ENCODE measurements around the gene RNF144A.

DNA sequence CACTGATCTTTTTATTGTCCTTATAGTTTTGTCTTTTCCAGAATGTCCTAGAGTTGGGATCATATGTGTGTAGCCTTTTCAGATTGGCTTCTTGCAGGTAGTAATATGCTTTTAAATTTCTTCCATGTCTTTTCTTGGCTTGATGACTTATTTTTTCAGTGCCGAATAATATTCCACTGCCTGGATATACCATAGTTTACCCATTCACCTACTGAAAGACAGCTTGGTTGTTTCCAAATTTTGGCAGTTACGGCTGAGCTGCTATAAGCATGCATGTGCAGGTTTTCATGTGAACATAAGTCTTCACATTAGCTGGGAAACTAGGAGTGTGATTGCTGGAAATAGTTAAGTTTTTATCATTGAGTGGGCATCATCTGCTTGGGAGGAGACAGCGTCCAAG lies 73.7 kb downstream of the RNF144A start:
- TF ChIP-seq, protein P1, sequence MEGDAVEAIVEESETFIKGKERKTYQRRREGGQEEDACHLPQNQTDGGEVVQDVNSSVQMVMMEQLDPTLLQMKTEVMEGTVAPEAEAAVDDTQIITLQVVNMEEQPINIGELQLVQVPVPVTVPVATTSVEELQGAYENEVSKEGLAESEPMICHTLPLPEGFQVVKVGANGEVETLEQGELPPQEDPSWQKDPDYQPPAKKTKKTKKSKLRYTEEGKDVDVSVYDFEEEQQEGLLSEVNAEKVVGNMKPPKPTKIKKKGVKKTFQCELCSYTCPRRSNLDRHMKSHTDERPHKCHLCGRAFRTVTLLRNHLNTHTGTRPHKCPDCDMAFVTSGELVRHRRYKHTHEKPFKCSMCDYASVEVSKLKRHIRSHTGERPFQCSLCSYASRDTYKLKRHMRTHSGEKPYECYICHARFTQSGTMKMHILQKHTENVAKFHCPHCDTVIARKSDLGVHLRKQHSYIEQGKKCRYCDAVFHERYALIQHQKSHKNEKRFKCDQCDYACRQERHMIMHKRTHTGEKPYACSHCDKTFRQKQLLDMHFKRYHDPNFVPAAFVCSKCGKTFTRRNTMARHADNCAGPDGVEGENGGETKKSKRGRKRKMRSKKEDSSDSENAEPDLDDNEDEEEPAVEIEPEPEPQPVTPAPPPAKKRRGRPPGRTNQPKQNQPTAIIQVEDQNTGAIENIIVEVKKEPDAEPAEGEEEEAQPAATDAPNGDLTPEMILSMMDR (conservative IDR thresholded peaks at IDR 0.05; ENCODE audit: low read depth, low read length), result no peak
- no peak for TF ChIP-seq EZH2 (IDR thresholded peaks at IDR 0.05; ENCODE audit: borderline replicate concordance, low read depth, low read length, poor library complexity, severe bottlenecking)

Measured in A673 (cell line).